IMR-90 (cell line): ENCODE data around the gene AXL. TPM values are rescaled to one million over a fixed set of nuclear protein-coding genes. Genes with fewer than 3 reads are reported as not detected.
A peak's percentile ranks its signal among the peaks of the same experiment; 100 is the strongest.

Experiments
- ATAC-seq: fragments of 200-7000 bp; cut with Tn5 transposase; 2 replicates; pipeline ENCODE4 v1.9.1; 2020; ENCODE audit warnings: low read depth, mild to moderate bottlenecking, moderate library complexity
- BruUV-seq: library from RNA; stranded (reverse); fragments of 400-500 nt; replicated peaks from 2 replicates; lab custom pipeline; 2021; lab: Mats Ljungman, UMichigan
- CTCF ChIA-PET: fragments of 300-600 bp; formaldehyde crosslinking; extraction: SDS; loops from one replicate; lab custom pipeline; 2021; ENCODE audit warnings: antibody characterized with exemption; lab: Yijun Ruan, JAX
- POLR2A ChIA-PET: fragments of 300-600 bp; sonication (Branson Sonifier 250); formaldehyde crosslinking; loops from one replicate; lab custom pipeline; 2022; ENCODE audit warnings: antibody characterized with exemption; ENCODE audit not compliant: unreplicated experiment; lab: Charles Lee
- DNase-seq: peaks from one replicate; pipeline ENCODE4 v3.0.0; 2013
- H2AFZ ChIP-seq: replicated peaks from 2 replicates; pipeline ENCODE3; 2013; ENCODE audit warnings: low read length, mild to moderate bottlenecking; ENCODE audit not compliant: poor library complexity
- H2AK5ac ChIP-seq: 2 replicates; pipeline ENCODE4 v1.6.1; 2013; ENCODE audit warnings: low read depth, low read length, inconsistent platforms
- H2AK9ac ChIP-seq: replicated peaks from 2 replicates; pipeline ENCODE3; 2013; ENCODE audit warnings: mild to moderate bottlenecking, low read depth, low read length, moderate library complexity; ENCODE audit not compliant: poor library complexity
- H2BK120ac ChIP-seq: 2 replicates; pipeline ENCODE4 v1.6.1; 2013; ENCODE audit warnings: low read depth, low read length, inconsistent platforms
- H2BK15ac ChIP-seq: 3 replicates; pipeline ENCODE4 v1.6.1; 2013; ENCODE audit warnings: low read depth, low read length, inconsistent platforms
- H2BK20ac ChIP-seq: 2 replicates; pipeline ENCODE4 v1.6.1; 2013; ENCODE audit warnings: low read depth, mild to moderate bottlenecking, inconsistent platforms, low read length, moderate library complexity
- H2BK5ac ChIP-seq: 2 replicates; pipeline ENCODE4 v1.6.1; 2013; ENCODE audit warnings: mild to moderate bottlenecking, low read depth, low read length, inconsistent platforms; ENCODE audit not compliant: poor library complexity, severe bottlenecking
- H3K14ac ChIP-seq: replicated peaks from 2 replicates; pipeline ENCODE4 v1.6.1; 2013; ENCODE audit warnings: low read depth, low read length, inconsistent platforms
- H3K18ac ChIP-seq: 2 replicates; pipeline ENCODE4 v1.6.1; 2013; ENCODE audit warnings: low read depth, low read length, control low read depth
- H3K23ac ChIP-seq: 2 replicates; pipeline ENCODE4 v1.6.1; 2013; ENCODE audit warnings: low read depth, low read length, inconsistent platforms
- H3K27ac ChIP-seq: 2 replicates; pipeline ENCODE4 v1.5.1; 2013; ENCODE audit warnings: mild to moderate bottlenecking, control low read depth, low read length; ENCODE audit not compliant: insufficient read depth
- H3K27me3 ChIP-seq: 2 replicates; pipeline ENCODE4 v1.6.1; 2013; ENCODE audit warnings: low read length; ENCODE audit not compliant: control insufficient read depth, insufficient read depth
- H3K36me3 ChIP-seq: 2 replicates; pipeline ENCODE4 v1.6.1; 2013; ENCODE audit warnings: low read length, mixed read lengths; ENCODE audit not compliant: control insufficient read depth, insufficient read depth
- H3K4ac ChIP-seq: 2 replicates; pipeline ENCODE4 v1.6.1; 2013; ENCODE audit warnings: low read depth, low read length, inconsistent platforms
- H3K4me1 ChIP-seq: 2 replicates; pipeline ENCODE4 v1.6.1; 2013; ENCODE audit warnings: low read length, mixed read lengths; ENCODE audit not compliant: control insufficient read depth, insufficient read depth
- H3K4me2 ChIP-seq: 2 replicates; pipeline ENCODE4 v1.6.1; 2013; ENCODE audit warnings: low read depth, mild to moderate bottlenecking, control low read depth, low read length, moderate library complexity
- H3K4me3 ChIP-seq: 2 replicates; pipeline ENCODE4 v1.5.1; 2013; ENCODE audit warnings: low read depth, mild to moderate bottlenecking, control low read depth, low read length, moderate library complexity; ENCODE audit not compliant: insufficient read depth
- H3K56ac ChIP-seq: 2 replicates; pipeline ENCODE4 v1.6.1; 2013; ENCODE audit warnings: low read length, inconsistent platforms; ENCODE audit not compliant: insufficient read depth; ENCODE audit errors: extremely low read depth
- H3K79me1 ChIP-seq, 2 experiments: 2 replicates each; pipeline ENCODE4 v1.6.1; 2013; ENCODE audit warnings: low read length in 2 of 2, inconsistent platforms in 1 of 2, low read depth in 1 of 2
- H3K9ac ChIP-seq: 2 replicates; pipeline ENCODE4 v1.6.1; 2013; ENCODE audit warnings: low read depth, low read length, control low read depth
- H3K9me1 ChIP-seq: 2 replicates; pipeline ENCODE4 v1.6.1; 2013; ENCODE audit warnings: low read length, inconsistent platforms; ENCODE audit not compliant: insufficient read depth
- H3K9me3 ChIP-seq: 2 replicates; pipeline ENCODE4 v1.6.1; 2013; ENCODE audit warnings: low read length; ENCODE audit not compliant: control insufficient read depth, insufficient read depth
- H4K20me1 ChIP-seq: 2 replicates; pipeline ENCODE4 v1.6.1; 2013; ENCODE audit warnings: low read length, inconsistent platforms; ENCODE audit not compliant: insufficient read depth
- H4K5ac ChIP-seq: 2 replicates; pipeline ENCODE4 v1.6.1; 2013; ENCODE audit warnings: mild to moderate bottlenecking, low read depth, low read length, control low read depth
- H4K8ac ChIP-seq, 2 experiments: 2 replicates each; pipeline ENCODE4 v1.6.1; 2013; ENCODE audit warnings: low read depth in 2 of 2, low read length in 2 of 2, control low read depth in 1 of 2, inconsistent platforms in 1 of 2
- H4K91ac ChIP-seq: 2 replicates; pipeline ENCODE4 v1.6.1; 2013; ENCODE audit warnings: low read depth, low read length, inconsistent platforms; ENCODE audit not compliant: insufficient read depth
- BHLHE40 ChIP-seq: fragments of 150-350 bp; IDR thresholded peaks from 2 replicates; pipeline ENCODE4 v1.6.1; 2016; ENCODE audit warnings: mild to moderate bottlenecking, low read depth, low read length
- FOS ChIP-seq: fragments of 150-350 bp; IDR thresholded peaks from 2 replicates; pipeline ENCODE4 v1.6.1; 2016; ENCODE audit warnings: low read depth, low read length
- NFE2L2 ChIP-seq: fragments of 150-350 bp; IDR thresholded peaks from 2 replicates; pipeline ENCODE4 v1.6.1; 2016; ENCODE audit warnings: low read depth, mild to moderate bottlenecking, low read length
- RAD21 ChIP-seq: IDR thresholded peaks from 2 replicates; pipeline ENCODE4 v1.6.1; 2012; ENCODE audit warnings: low read length, improper control_type of control experiment
- RFX5 ChIP-seq: IDR thresholded peaks from 2 replicates; pipeline ENCODE4 v1.8.0; 2012; ENCODE audit warnings: low read depth, mild to moderate bottlenecking, low read length, moderate library complexity
- WGBS, 2 experiments: methylation state at CpG; one replicate each; pipeline versions ENCODE4 v1.1.5 to v1.1.7; 2013; ENCODE audit warnings: missing lambda C conversion rate in 2 of 2; ENCODE audit not compliant: insufficient read length in 1 of 2; ENCODE audit errors: extremely low coverage in 2 of 2; 5-methylcytosine and 5-hydroxymethylcytosine counted together
- dilution Hi-C: fragments of 300-500 bp; cut with HindIII; formaldehyde crosslinking; loops from one replicate; pipeline ENCODE4 v1.14.3; 2018; ENCODE audit warnings: low sequenced_read_pairs; ENCODE audit not compliant: unreplicated experiment
- in situ Hi-C: fragments of 300-500 bp; cut with MboI; formaldehyde crosslinking; loops from 3 replicates; pipeline ENCODE4 v1.14.3; 2019; ENCODE audit warnings: low sequenced_read_pairs, inconsistent platforms, mixed read lengths
- intact Hi-C: fragments of 100-400 bp; cut with micrococcal nuclease; formaldehyde crosslinking; loops from 2 replicates; pipeline ENCODE4 v1.10.0; 2022
- polyA plus RNA-seq, 3 experiments: library from polyadenylated mRNA; depleted of rRNA; stranded (reverse); fragments of >200 nt; gene quantifications; 2 replicates each; pipeline ENCODE4 v1.2.3, GENCODE V29; 2012; ENCODE audit warnings: low replicate concordance in 1 of 3
- total RNA-seq: library from RNA; depleted of rRNA; stranded (reverse); fragments of >200 nt; gene quantifications from 2 replicates; pipeline ENCODE4 v1.2.3, GENCODE V29; 2012
- TF ChIP-seq, protein P1 (sequence below): fragments of 150-350 bp; IDR thresholded peaks from 2 replicates; pipeline ENCODE4 v1.6.1; 2016; ENCODE audit warnings: low read depth, mild to moderate bottlenecking, low read length, moderate library complexity, borderline replicate concordance
- TF ChIP-seq, protein P2 (sequence below): fragments of 150-350 bp; IDR thresholded peaks from 2 replicates; pipeline ENCODE4 v1.6.1; 2017; ENCODE audit warnings: mild to moderate bottlenecking, antibody characterized with exemption, low read length, low read depth
- TF ChIP-seq, protein P3 (sequence below): conservative IDR thresholded peaks from 2 replicates; pipeline ENCODE4 v1.5.1; 2012; ENCODE audit warnings: mild to moderate bottlenecking, low read depth, low read length, improper control_type of control experiment

Gene AXL
- total and polyA plus RNA-seq, 2 of the 4 experiments (the other 2 are of a cell fraction), result 212 to 466 TPM

DNA sequence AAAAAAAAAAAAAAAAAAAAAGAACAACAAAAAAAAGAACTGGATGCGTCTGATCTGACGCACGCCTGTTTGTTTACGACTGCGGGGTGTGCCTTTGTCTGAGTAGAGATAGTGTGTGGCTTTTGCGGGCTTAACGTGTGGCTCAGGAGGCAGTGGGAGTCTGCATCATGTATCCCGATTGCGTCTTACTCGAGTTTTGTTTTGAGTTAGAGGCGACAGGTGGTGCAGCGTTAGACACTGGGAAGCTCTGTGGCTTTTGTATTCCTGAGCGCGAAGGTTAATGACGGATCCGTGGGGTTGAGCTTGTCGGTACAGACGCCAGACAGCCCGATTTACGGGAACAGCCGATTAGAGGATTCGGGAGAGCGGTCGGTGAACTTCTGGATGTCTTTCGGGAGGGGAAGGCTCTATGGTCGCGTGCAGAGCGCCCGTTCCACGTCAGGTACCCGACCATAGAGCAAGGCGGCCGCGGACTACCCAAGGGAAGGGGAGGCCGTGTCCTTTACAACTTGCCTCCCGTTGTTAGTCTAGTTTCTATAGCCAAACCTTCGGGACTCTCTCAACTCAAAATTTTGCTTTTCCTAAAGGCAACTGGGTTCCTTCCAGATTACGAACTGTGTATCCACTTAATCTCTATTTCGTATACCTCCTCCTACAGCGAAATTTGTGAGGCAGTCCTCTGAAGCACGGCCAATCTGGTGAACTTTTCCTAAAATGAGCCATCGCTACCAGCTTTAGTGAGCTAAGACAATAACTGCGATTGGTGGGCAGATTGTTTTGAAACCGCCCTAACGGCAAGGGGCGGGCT is 44.2 kb downstream of the AXL start (continued):
- no peak for TF ChIP-seq RAD21
- TF ChIP-seq NFE2L2, result peak; percentile 40; the same call in 1 of the 2 replicates

DNA sequence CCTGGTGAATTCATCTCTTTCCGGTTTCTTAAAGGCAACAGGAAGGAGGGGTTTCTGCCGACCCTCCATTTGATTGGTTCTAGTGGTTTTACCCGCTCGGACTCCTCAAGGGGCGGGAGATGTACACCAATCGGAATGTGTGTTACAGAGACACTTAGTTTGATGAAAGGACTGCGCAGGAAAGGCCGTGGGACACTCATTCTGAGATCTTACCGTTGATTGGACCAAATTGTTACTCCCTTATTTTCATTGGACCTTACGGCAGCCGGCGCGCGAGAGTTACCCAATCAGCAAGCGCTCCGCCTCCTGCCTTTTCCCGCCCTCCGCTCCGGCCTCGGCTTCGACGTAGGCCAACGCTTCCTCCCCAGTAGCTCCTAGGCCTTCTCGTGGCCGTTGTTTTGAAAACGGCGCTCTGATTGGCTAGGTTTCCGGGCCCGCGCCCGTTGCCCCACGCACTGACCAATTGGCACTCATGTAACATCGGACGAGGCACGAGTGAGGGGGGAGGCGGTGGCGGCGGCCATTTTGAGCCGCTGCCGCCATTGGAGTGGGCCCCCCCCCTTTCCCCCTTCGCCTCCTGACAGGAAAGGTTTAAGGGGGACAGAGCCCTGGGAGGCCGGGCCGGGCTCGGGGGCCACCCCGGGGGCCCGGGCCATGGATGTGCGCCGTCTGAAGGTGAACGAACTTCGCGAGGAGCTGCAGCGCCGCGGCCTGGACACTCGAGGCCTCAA is 45.0 kb downstream of the AXL start, which contains the start of gene HNRNPUL1:
Gene HNRNPUL1, plus strand, starts transcription at position 523 of the 731 bp plus-strand sequence. Its CDS starts 132 bp downstream, at position 655.
- Histone ChIP-seq H3K27ac (peak within 1 kb of the TSS; percentile 93), H4K5ac (peak within 1 kb of the TSS; percentile 88), H3K79me1 (peaks cover 10 to 34% of the 10 kb centered on the region in 2 experiments; a peak in 3 of 4 replicates), H3K23ac (peak within 1 kb of the TSS; percentile 76), H2AK9ac (peak within 1 kb of the TSS; percentile 100), H3K56ac (peak within 1 kb of the TSS; percentile 78), H3K4me1 (peaks cover 9% of the 10 kb centered on the region), H3K36me3 (peaks cover 20% of the 10 kb centered on the region), H4K20me1 (peaks cover 36% of the 10 kb centered on the region), H3K4me3 (peak within 1 kb of the TSS; percentile 82), H4K91ac (peak within 1 kb of the TSS; percentile 95), H2AK5ac (peak within 1 kb of the TSS; percentile 90), H2BK20ac (no peak within 1 kb of the TSS), H3K9me1 (peaks cover 8% of the 10 kb centered on the region; the same call in 1 of the 2 replicates), H2BK120ac (peak within 1 kb of the TSS; percentile 39), H3K27me3 (no peaks in the 10 kb centered on the region), H3K4ac (peak within 1 kb of the TSS; percentile 92), H3K14ac (peak within 1 kb of the TSS; percentile 68), H3K9ac (peak within 1 kb of the TSS; percentile 93), H3K4me2 (peak within 1 kb of the TSS; percentile 95), H2BK15ac (peak within 1 kb of the TSS; percentile 16; the same call in 2 of the 3 replicates), H3K9me3 (no peaks in the 10 kb centered on the region), H2AFZ (peak within 1 kb of the TSS; percentile 91), H3K18ac (peak within 1 kb of the TSS; percentile 58), H4K8ac (peak within 1 kb of the TSS; percentile 46 to 95), H2BK5ac (peak within 1 kb of the TSS; percentile 89)
- DNase-seq (peak; percentile 100), ATAC-seq (peak; percentile 77)
- POLR2A ChIA-PET, result interaction anchor here (1.9 kb wide), 1 partner anchor 59 kb away, joined by 6 read pairs; no protein-coding TSS in a partner anchor
- intact Hi-C loops, result loop anchor here (2.0 to 5.0 kb wide), 4 partner anchors 39 to 137 kb away; partner anchors contain the start of gene TGFB1
- dilution Hi-C loops, result no loop called here
- WGBS, 2 experiments, result 1% methylated on average over 21 of the region's 55 CpGs; no CpG with 5 or more reads in 1 of the 2 experiments
- BruUV-seq, result no TSS peak
- in situ Hi-C loops, result loop anchor here (5.0 to 25.0 kb wide), 2 partner anchors 62 to 602 kb away; no protein-coding TSS in a partner anchor
- CTCF ChIA-PET, result interaction anchor here (1.0 to 2.3 kb wide), 4 partner anchors 11 to 485 kb away, joined by 3 to 16 read pairs (median 7); no protein-coding TSS in a partner anchor
- TF ChIP-seq BHLHE40 (peak; percentile 82), RFX5 (no peak; the same call in 1 of the 2 replicates), FOS (peak; percentile 65; the same call in 1 of the 2 replicates)
- TF ChIP-seq, protein P1, sequence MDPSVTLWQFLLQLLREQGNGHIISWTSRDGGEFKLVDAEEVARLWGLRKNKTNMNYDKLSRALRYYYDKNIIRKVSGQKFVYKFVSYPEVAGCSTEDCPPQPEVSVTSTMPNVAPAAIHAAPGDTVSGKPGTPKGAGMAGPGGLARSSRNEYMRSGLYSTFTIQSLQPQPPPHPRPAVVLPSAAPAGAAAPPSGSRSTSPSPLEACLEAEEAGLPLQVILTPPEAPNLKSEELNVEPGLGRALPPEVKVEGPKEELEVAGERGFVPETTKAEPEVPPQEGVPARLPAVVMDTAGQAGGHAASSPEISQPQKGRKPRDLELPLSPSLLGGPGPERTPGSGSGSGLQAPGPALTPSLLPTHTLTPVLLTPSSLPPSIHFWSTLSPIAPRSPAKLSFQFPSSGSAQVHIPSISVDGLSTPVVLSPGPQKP, result no peak
- TF ChIP-seq, protein P2, sequence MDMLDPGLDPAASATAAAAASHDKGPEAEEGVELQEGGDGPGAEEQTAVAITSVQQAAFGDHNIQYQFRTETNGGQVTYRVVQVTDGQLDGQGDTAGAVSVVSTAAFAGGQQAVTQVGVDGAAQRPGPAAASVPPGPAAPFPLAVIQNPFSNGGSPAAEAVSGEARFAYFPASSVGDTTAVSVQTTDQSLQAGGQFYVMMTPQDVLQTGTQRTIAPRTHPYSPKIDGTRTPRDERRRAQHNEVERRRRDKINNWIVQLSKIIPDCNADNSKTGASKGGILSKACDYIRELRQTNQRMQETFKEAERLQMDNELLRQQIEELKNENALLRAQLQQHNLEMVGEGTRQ, result peak; percentile 16; the same call in 1 of the 2 replicates
- TF ChIP-seq, protein P3, sequence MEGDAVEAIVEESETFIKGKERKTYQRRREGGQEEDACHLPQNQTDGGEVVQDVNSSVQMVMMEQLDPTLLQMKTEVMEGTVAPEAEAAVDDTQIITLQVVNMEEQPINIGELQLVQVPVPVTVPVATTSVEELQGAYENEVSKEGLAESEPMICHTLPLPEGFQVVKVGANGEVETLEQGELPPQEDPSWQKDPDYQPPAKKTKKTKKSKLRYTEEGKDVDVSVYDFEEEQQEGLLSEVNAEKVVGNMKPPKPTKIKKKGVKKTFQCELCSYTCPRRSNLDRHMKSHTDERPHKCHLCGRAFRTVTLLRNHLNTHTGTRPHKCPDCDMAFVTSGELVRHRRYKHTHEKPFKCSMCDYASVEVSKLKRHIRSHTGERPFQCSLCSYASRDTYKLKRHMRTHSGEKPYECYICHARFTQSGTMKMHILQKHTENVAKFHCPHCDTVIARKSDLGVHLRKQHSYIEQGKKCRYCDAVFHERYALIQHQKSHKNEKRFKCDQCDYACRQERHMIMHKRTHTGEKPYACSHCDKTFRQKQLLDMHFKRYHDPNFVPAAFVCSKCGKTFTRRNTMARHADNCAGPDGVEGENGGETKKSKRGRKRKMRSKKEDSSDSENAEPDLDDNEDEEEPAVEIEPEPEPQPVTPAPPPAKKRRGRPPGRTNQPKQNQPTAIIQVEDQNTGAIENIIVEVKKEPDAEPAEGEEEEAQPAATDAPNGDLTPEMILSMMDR, result 0 out of 2 replicates have a peak, but pooled peaks have one; percentile 22
